H9 (cell line): Measurements from ENCODE around the gene HLA-C. TPM values are rescaled to one million over a fixed set of nuclear protein-coding genes. Genes with fewer than 3 reads are reported as not detected.

Experiments used
- DNase-seq: peaks from one replicate; pipeline ENCODE4 v3.0.0-alpha.2; 2017
- H2AFZ ChIP-seq: one replicate; pipeline ENCODE4 v1.6.1; 2013; ENCODE audit warnings: mild to moderate bottlenecking, low read length, control low read depth, moderate library complexity
- H2AK5ac ChIP-seq: 2 replicates; pipeline ENCODE4 v1.6.1; 2013; ENCODE audit warnings: low read length, control low read depth, mixed read lengths; ENCODE audit not compliant: insufficient read length
- H2BK120ac ChIP-seq: one replicate; pipeline ENCODE4 v1.6.1; 2013; ENCODE audit warnings: low read depth, mild to moderate bottlenecking, low read length, control low read depth, inconsistent platforms; ENCODE audit not compliant: poor library complexity, severe bottlenecking
- H2BK12ac ChIP-seq: 2 replicates; pipeline ENCODE4 v1.6.1; 2013; ENCODE audit warnings: low read length, control low read depth, mixed read lengths, low read depth; ENCODE audit not compliant: insufficient read length
- H2BK15ac ChIP-seq: 2 replicates; pipeline ENCODE4 v1.6.1; 2013; ENCODE audit warnings: low read depth, low read length, control low read depth
- H2BK20ac ChIP-seq: one replicate; pipeline ENCODE4 v1.6.1; 2013; ENCODE audit warnings: low read depth, mild to moderate bottlenecking, low read length, control low read depth, inconsistent platforms; ENCODE audit not compliant: poor library complexity, severe bottlenecking
- H2BK5ac ChIP-seq: 2 replicates; pipeline ENCODE4 v1.6.1; 2013; ENCODE audit warnings: low read length, control low read depth, mixed read lengths; ENCODE audit not compliant: insufficient read length
- H3K14ac ChIP-seq: 2 replicates; pipeline ENCODE4 v1.6.1; 2013; ENCODE audit warnings: low read length, control low read depth; ENCODE audit not compliant: insufficient read depth
- H3K18ac ChIP-seq: 2 replicates; pipeline ENCODE4 v1.6.1; 2013; ENCODE audit warnings: low read depth, mild to moderate bottlenecking, mixed read lengths, low read length, control low read depth; ENCODE audit not compliant: insufficient read length
- H3K23ac ChIP-seq: 2 replicates; pipeline ENCODE4 v1.6.1; 2013; ENCODE audit warnings: low read length, control low read depth, mixed read lengths, low read depth; ENCODE audit not compliant: insufficient read length
- H3K23me2 ChIP-seq: 2 replicates; pipeline ENCODE4 v1.6.1; 2013; ENCODE audit warnings: low read depth, mild to moderate bottlenecking, mixed read lengths, low read length, control low read depth; ENCODE audit not compliant: insufficient read length, poor library complexity, severe bottlenecking
- H3K27ac ChIP-seq: 2 replicates; pipeline ENCODE4 v1.5.1; 2013; ENCODE audit warnings: low read length, control low read depth, mixed read lengths, low read depth; ENCODE audit not compliant: insufficient read length
- H3K27me3 ChIP-seq: 2 replicates; pipeline ENCODE4 v1.6.1; 2013; ENCODE audit warnings: low read length, control low read depth, inconsistent platforms; ENCODE audit not compliant: insufficient read depth
- H3K4ac ChIP-seq: 2 replicates; pipeline ENCODE4 v1.6.1; 2013; ENCODE audit warnings: low read depth, mild to moderate bottlenecking, control low read depth, inconsistent platforms, low read length, moderate library complexity
- H3K4me1 ChIP-seq: 2 replicates; pipeline ENCODE4 v1.6.1; 2013; ENCODE audit warnings: low read length, control low read depth, inconsistent platforms; ENCODE audit not compliant: insufficient read depth
- H3K4me2 ChIP-seq: 2 replicates; pipeline ENCODE4 v1.6.1; 2013; ENCODE audit warnings: low read length, control low read depth, mixed read lengths; ENCODE audit not compliant: insufficient read length, insufficient read depth
- H3K56ac ChIP-seq: 2 replicates; pipeline ENCODE4 v1.6.1; 2013; ENCODE audit warnings: low read depth, mild to moderate bottlenecking, mixed read lengths, low read length, control low read depth; ENCODE audit not compliant: insufficient read length
- H3K79me1 ChIP-seq: 2 replicates; pipeline ENCODE4 v1.6.1; 2013; ENCODE audit warnings: low read depth, mild to moderate bottlenecking, moderate library complexity, low read length, control low read depth, inconsistent platforms; ENCODE audit not compliant: insufficient read depth, poor library complexity, severe bottlenecking
- H3K79me2 ChIP-seq: 2 replicates; pipeline ENCODE4 v1.6.1; 2013; ENCODE audit warnings: low read length, control low read depth, inconsistent platforms; ENCODE audit not compliant: insufficient read depth
- H3K9ac ChIP-seq: 2 replicates; pipeline ENCODE4 v1.6.1; 2013; ENCODE audit warnings: low read length, control low read depth, mixed read lengths; ENCODE audit not compliant: insufficient read length; ENCODE audit errors: extremely low read depth
- H3K9me3 ChIP-seq: one replicate; pipeline ENCODE4 v1.6.1; 2013; ENCODE audit warnings: low read depth, low read length, inconsistent platforms; ENCODE audit not compliant: control insufficient read depth
- H3T11ph ChIP-seq: one replicate; pipeline ENCODE4 v1.6.1; 2013; ENCODE audit warnings: mild to moderate bottlenecking, low read length, control low read depth, inconsistent platforms
- H4K20me1 ChIP-seq: one replicate; pipeline ENCODE4 v1.6.1; 2013; ENCODE audit not compliant: control insufficient read depth, insufficient read length, insufficient read depth
- H4K5ac ChIP-seq: 2 replicates; pipeline ENCODE4 v1.6.1; 2013; ENCODE audit warnings: low read depth, mild to moderate bottlenecking, mixed read lengths, low read length, control low read depth; ENCODE audit not compliant: insufficient read length
- H4K8ac ChIP-seq: replicated peaks from 2 replicates; pipeline ENCODE4 v1.6.1; 2013; ENCODE audit warnings: low read length, control low read depth, mixed read lengths, low read depth; ENCODE audit not compliant: insufficient read length
- H4K91ac ChIP-seq: 2 replicates; pipeline ENCODE4 v1.6.1; 2013; ENCODE audit warnings: low read depth, mild to moderate bottlenecking, moderate library complexity, mixed read lengths, low read length, control low read depth; ENCODE audit not compliant: insufficient read length
- H3K27ac Mint-ChIP-seq, 3 experiments: 2 replicates in 2 of 3; 3 replicates in 1 of 3; pipeline ENCODE4 v1.8.0; 2020 to 2021; ENCODE audit warnings: mixed read lengths in 3 of 3, mild to moderate bottlenecking in 1 of 3, moderate library complexity in 1 of 3
- H3K27me3 Mint-ChIP-seq: 2 replicates; pipeline ENCODE4 v1.8.0; 2021; ENCODE audit warnings: low read depth, mild to moderate bottlenecking, moderate library complexity, mixed read lengths
- H3K36me3 Mint-ChIP-seq, 3 experiments: 2 replicates in 2 of 3; 3 replicates in 1 of 3; pipeline ENCODE4 v1.8.0; 2020 to 2021; ENCODE audit warnings: low read depth in 3 of 3, mixed read lengths in 3 of 3; ENCODE audit not compliant: insufficient read depth in 1 of 3
- H3K4me1 Mint-ChIP-seq, 2 experiments: 2 replicates each; pipeline ENCODE4 v1.8.0; 2020; ENCODE audit warnings: mixed read lengths in 2 of 2
- H3K4me3 Mint-ChIP-seq, 2 experiments: 2 replicates in 1 of 2; 3 replicates in 1 of 2; pipeline ENCODE4 v1.8.0; 2020 to 2021; ENCODE audit warnings: mild to moderate bottlenecking in 2 of 2, mixed read lengths in 2 of 2, moderate library complexity in 1 of 2
- H3K9me3 Mint-ChIP-seq, 2 experiments: 2 replicates in 1 of 2; 3 replicates in 1 of 2; pipeline ENCODE4 v1.8.0; 2020; ENCODE audit warnings: mild to moderate bottlenecking in 2 of 2, mixed read lengths in 2 of 2, moderate library complexity in 1 of 2
- WGBS: extraction: QIAGEN DNeasy Blood & Tissue Kit; methylation state at CpG from one replicate; pipeline ENCODE4 v1.1.7; 2013; ENCODE audit warnings: missing lambda C conversion rate, low lambda C conversion rate, mixed read lengths; ENCODE audit not compliant: insufficient read length; ENCODE audit errors: extremely low coverage; 5-methylcytosine and 5-hydroxymethylcytosine counted together
- total RNA-seq: library from RNA; stranded (reverse); gene quantifications from 2 replicates; pipeline ENCODE4 v1.2.1, GENCODE V29; 2021
- TF ChIP-seq, protein P1 (sequence below): fragments of 200-600 bp; sonication (generic); conservative IDR thresholded peaks from 3 replicates; pipeline ENCODE4 v1.8.0; 2021; ENCODE audit warnings: antibody characterized with exemption, mild to moderate bottlenecking

The HLA-C gene
- total RNA-seq, 1 experiment from 2014 or later, result 239 TPM

DNA sequence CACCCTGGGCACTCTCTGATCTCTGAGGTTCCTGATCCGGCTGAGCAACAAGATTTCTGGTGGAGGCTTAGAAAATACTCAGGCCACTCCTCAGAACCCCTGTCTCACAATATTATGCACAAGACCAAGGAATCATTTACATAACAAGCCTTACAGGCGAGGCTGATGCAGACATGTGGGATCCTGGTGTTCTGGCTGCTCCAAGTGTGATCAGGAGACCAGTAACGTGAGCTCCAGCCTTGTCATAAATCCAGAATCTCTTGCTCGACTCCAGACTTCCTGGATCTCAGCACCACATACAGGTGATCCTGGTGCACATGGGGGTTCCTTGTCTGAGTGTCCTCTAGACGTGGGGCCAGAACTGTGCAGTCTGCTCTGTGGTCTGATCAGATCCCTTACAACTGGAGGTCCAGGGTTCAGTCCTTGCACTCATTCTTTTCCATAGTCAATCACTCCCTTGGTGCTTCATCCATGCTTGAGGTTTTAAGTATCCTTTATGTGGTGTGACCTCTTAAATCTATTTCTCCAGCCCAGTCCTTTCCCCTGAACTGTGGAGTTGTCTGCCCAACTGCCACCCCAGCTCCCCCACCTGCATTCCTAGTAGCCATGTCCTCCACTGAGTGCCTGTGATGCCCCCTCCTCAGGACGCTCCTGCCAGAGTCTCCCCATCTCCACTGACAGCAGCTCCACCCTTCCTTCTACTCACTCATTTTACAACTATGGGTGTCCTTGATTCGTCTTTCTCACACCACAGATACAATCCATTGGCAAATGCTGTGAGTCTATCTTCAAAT is 5.1 kb downstream of the HLA-C start:
- no peak overlapping the region for H4K91ac ChIP-seq
- no peak overlapping the region for H2BK120ac ChIP-seq
- no peak overlapping the region for H3K23ac ChIP-seq
- no peak overlapping the region; a peak in 1 of 7 replicates for H3K27ac Mint-ChIP-seq
- no peaks in the 10 kb centered on the region for H3K27me3 ChIP-seq
- H3K79me1 ChIP-seq, result peaks cover 3% of the 10 kb centered on the region
- H3T11ph ChIP-seq, result no peak overlapping the region
- DNase-seq, result no peak
- H3K56ac ChIP-seq, result no peak overlapping the region
- no peak overlapping the region for H4K5ac ChIP-seq
- peaks cover 29 to 39% (median 35%) of the 10 kb centered on the region in 3 experiments for H3K36me3 Mint-ChIP-seq
- H3K4me1 Mint-ChIP-seq, result peaks cover 13 to 14% of the 10 kb centered on the region in 2 experiments
- H3K4me2 ChIP-seq, result no peak overlapping the region
- peaks cover 13% of the 10 kb centered on the region for H3K27me3 Mint-ChIP-seq
- H2BK12ac ChIP-seq, result no peak overlapping the region
- no peaks in the 10 kb centered on the region for H3K23me2 ChIP-seq
- no peaks in the 10 kb centered on the region for H3K4me1 ChIP-seq
- H2BK20ac ChIP-seq, result no peak overlapping the region
- H4K20me1 ChIP-seq, result no peaks in the 10 kb centered on the region
- H4K8ac ChIP-seq, result no peak overlapping the region
- no peak overlapping the region for H3K18ac ChIP-seq
- no peak overlapping the region for H3K9ac ChIP-seq
- WGBS, result no CpG with 5 or more reads among the region's 7 CpGs
- H2BK15ac ChIP-seq, result no peak overlapping the region
- H3K79me2 ChIP-seq, result no peaks in the 10 kb centered on the region
- no peak overlapping the region for H3K4me3 Mint-ChIP-seq
- H3K4ac ChIP-seq, result no peak overlapping the region
- TF ChIP-seq, protein P1, sequence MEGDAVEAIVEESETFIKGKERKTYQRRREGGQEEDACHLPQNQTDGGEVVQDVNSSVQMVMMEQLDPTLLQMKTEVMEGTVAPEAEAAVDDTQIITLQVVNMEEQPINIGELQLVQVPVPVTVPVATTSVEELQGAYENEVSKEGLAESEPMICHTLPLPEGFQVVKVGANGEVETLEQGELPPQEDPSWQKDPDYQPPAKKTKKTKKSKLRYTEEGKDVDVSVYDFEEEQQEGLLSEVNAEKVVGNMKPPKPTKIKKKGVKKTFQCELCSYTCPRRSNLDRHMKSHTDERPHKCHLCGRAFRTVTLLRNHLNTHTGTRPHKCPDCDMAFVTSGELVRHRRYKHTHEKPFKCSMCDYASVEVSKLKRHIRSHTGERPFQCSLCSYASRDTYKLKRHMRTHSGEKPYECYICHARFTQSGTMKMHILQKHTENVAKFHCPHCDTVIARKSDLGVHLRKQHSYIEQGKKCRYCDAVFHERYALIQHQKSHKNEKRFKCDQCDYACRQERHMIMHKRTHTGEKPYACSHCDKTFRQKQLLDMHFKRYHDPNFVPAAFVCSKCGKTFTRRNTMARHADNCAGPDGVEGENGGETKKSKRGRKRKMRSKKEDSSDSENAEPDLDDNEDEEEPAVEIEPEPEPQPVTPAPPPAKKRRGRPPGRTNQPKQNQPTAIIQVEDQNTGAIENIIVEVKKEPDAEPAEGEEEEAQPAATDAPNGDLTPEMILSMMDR, result no peak
- no peaks in the 10 kb centered on the region for H3K9me3 ChIP-seq
- no peak overlapping the region for H3K14ac ChIP-seq
- H3K9me3 Mint-ChIP-seq, result peaks cover 12 to 25% of the 10 kb centered on the region in 2 experiments; a peak in 4 of 5 replicates
- H2AK5ac ChIP-seq, result no peak overlapping the region
- no peak overlapping the region for H2AFZ ChIP-seq
- no peak overlapping the region for H2BK5ac ChIP-seq
- H3K27ac ChIP-seq, result no peak overlapping the region
